ENCODE measurements around the gene ARAP2.
"Not testable (repeated sequence)": the region's sequence is repeated elsewhere in the genome, so short reads cannot be mapped to it uniquely, and the experiment has no call there.

Gene ARAP2

DNA sequence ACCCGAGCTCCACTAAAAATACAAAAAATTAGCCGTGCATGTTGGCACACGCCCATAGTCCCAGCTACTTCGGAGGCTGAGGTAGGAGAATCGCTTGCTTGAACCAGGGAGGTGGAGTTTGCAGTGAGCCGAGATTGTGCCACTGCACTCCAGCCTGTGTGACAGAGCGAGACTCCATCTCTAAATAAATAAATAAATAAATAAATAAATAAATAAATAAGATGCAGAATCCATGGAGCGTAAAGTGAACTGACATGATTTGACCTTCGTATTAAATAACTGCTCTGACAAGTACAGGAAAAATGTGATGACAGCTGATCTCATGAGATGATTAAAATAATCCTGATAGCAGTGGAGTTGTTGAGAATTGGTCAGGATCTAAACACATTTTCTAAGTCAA lies 62.0 kb downstream of the ARAP2 start:
- not testable (repeated sequence) for DNase-seq

DNA sequence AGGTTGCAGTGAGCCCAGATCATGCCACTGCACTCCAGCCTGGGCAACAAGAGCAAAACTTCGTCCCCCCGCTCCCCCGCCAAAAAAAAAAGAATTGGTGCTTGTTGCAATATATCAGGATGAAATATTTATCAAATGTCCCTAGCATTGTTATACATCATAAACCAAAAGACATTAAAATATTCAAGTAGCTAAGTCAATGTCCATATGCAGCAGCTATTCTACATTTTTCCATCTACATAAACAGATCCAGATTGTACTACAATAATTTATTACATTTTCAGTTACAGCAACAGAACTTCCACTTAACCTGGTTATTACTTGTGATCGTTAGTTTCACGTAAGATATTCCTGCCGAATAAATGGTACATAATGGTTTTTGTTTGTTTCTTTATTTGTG lies 64.1 kb downstream of the ARAP2 start:
- no peak for DNase-seq

DNA sequence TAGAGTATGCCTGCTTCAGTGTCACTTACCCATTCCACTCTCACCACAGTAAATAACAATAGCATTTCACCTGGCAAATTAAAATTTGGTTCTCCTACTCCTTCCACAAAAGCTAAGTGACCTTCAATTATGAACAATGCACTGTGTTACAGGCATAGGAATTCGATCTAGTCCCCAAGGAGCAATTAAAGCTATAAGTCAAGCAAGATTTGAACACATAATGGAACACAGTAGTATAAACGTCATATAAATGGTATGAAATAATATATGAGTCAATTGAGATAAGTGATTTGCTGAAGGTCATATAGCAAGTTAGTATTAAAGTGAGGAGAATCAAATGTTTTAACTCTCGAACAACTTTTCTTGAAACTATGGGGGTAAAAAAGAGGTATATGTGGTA lies 65.8 kb downstream of the ARAP2 start:
- DNase-seq, result no peak

DNA sequence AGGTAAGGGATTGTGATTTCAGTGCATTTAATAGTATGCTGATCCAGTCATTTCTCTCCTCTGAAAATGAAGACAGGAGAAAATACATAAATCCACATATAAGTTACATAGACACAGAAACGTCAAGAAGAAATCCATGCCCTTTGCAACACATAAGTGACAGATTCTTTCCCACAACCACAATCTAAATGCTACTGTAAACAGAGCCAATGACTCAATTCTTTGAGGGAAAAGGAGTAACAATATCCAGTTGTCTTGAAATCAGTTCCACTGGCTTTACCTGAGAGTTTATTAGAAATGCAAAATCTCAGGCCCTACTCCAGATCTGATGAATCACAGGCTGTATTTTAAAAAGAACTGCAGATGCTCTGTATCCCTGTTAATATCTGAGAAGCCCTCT lies 66.4 kb downstream of the ARAP2 start:
- DNase-seq, result no peak

DNA sequence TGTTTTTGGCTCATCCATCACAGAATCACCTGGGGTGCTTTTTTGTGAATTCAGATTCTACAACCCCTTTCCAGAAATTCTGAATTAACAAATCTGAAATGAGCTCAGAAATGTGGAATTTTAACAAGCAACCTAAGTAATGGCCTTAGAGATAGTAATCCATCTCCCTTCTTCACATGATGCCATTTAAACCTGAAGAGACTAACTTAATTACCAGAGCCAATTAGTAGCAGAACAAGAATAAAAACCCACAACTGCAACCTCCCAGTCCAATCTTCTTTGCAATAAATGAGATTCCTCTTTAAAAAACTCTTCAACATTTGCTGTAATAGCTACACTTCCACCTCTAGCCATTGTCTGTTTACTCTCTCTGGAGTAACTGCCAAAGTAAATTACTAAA lies 69.7 kb downstream of the ARAP2 start:
- DNase-seq, result no peak

DNA sequence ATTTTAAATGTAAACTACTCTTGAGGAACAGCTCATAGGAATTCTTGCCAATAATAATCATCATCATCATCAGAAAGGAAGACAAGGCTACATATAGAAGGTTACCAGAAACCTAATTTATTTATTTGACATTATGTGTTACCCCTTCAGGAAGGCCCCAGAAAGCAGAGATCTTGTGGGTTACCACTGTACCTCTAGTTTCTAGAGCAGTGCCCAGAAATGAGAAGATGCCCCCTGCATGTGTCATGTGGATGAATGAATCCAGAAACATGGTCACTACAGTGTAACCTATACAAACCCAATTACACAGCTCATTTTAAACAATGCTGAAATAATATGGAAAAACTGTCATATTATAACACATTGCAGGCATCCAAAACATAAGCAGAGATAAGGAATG lies 70.4 kb downstream of the ARAP2 start:
- DNase-seq, result no peak

DNA sequence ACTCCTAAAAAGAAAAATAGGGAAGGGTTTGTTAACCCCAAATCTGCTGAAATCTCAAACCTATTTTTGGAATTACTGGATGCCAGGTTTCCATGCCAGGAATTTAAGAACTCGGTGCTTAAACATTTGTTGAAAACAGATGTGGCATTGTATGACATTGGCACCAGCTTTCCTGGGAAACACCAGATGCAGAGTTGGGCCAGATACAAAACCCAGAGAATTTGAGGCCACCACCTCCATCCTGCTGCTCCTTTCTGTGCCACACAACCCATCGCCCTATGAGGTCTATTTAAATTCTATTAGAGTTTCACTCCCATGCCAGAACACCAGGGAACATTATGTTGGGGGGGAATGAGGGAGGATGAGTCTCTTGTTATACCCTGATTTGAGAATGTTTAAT lies 71.7 kb downstream of the ARAP2 start:
- DNase-seq, result no peak

DNA sequence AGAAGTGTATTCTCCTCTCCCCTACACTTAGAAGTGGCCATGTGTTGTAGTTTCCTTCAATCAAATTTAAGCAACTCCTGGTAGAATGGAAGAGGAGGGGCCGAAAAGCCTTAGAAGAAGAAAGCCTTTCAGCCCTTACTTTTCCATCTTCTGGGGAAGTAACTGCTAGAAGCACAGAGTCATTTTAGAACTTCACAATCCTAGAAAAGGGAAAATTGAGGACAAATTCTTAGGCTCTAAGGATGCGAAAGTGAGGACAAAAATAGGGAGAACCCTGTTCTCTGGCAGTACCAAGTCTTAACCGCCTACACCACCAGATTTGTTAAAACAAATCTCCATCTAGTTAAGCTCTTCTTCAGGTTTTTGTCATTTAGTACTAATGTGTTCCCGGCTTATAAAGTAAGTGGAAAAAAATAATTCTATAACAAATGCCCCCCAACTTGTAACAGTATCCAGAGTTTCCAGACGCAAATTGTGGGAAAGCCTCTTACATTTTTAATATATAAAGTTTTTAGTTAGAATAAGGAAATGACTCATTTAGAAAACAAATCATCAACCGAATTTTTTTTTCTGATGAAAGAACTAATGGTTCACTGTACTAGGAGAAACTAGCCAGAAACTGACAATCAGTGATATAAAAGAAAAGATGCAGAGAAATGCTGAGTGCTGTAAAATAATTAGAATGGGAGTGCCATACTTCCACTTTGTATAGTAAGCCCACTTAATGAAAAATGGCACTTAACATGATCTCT lies 76.0 kb downstream of the ARAP2 start:
- no peak for DNase-seq

DNA sequence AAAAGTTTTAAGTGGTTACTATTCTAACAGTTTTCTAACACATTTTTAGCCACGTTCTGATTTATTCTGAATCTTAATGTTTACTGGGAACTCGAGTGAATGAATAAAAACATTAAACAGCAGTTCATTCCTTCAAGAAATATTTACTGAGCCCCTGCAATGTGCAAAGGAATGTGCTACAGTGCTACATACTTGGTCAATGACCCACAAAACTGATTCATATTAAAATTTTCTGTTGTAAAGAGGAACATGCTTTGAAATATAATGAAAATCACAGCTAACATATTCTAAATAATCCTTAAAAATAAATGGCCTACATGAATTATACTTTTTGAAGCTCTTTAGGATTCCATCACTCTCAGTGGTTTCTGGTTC lies 78.7 kb downstream of the ARAP2 start:
- DNase-seq, result no peak

DNA sequence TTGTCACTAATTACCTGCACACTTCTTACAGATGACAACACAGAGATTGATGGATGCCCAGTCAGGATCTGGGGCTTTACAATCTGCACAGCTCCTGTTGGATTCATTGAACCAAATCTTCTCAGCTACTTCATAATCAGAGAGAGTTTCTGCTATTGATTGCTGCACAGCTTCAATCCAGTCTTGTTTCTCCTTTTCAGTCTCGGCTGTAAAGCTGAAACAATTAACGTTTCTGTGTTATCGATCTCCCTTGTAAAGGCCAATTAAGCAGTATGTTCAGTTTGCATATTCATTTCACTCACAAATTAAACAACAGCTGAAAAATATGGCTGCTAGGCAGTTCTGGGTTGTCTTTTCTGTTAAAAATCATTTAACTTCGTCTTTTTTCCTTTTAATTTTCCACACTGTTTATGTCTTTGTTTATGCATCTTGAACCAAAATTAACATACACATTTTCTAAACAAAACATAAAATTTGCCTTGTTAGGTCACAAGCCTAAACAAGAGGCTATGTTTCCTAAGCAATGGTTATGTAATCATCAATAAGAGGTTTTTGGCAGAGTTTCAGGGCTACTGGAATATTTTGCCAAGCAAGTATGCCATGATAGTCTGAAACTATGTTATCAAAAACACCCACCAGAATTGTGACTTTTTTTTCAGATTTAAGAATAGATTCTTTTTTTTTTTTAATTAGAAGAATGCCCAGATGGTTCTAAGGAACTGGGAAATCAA lies 79.2 kb downstream of the ARAP2 start:
- DNase-seq, result no peak

DNA sequence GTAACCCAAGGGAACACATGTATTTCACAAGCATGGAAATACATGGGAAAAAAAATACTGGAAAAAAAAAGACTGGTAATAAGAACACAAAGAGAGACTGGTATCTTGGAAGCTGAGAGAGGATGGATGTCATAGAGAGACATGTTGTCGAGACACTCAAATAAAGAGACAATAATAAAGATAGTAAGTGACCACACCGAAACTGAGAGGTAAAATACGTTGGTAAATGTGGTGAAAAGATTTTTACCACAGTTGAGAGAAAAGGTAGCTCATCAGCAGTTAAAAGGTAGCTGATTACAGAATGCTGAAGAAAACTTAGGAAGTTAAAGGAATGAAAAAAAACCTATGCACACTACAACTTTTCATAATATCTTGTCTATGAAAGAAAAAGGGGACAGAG lies 81.1 kb downstream of the ARAP2 start:
- no peak for DNase-seq

DNA sequence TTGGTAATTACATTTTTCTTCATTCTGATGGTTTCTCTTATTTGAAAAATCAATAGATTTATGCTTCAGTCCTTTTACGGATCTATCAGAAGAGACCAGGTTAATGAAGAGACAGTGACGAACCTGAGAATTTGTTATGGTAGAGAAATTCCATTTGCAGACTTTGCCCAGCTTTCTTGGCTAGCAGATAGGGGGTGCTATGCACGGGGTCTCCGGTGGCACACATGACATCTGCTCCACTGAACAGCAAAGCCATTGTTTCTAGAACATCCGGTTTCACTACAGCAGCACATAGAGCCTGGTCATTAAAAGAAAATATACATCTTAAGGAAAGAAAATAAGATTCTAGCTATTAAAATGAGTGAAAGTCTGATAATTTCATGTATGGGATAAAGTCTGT lies 85.1 kb downstream of the ARAP2 start:
- no peak for DNase-seq

DNA sequence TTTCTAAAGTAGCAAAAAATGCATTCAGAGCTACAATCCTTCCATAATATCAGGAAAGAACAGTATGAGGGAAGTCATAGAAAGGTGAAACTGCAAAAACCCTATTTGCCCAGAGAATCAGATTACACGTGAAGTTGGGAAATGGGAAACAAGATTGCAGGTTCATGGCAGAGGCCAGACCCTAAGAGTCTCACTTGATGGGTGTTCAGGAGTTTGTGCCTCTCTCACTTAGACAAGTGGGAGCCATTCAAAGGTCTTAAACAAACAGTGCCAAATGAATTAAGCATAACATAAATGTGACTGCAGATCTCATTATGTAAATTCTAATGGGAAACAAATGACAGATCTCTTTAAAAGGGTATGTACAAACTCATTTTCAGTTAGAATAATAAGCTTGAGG lies 91.6 kb downstream of the ARAP2 start:
- DNase-seq, result no peak

DNA sequence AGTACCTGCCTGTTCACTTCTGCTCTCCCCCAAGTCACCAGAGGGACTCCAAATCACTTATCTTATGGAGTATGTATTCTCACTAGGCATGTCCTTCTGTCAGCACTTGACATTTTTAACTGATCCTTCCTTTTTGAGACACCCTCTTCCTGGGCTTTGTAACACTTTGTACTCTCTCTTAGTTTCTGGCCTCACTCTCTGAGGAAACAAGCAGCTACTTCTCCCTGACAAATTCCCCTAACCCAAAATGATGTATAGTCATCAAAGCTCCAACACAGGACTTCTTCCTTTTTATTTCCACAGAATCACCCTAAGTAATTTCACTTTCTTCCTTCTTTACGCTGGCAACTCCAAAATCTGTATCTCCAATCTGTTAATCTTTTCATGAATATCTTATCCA lies 101.8 kb downstream of the ARAP2 start:
- no peak for DNase-seq

DNA sequence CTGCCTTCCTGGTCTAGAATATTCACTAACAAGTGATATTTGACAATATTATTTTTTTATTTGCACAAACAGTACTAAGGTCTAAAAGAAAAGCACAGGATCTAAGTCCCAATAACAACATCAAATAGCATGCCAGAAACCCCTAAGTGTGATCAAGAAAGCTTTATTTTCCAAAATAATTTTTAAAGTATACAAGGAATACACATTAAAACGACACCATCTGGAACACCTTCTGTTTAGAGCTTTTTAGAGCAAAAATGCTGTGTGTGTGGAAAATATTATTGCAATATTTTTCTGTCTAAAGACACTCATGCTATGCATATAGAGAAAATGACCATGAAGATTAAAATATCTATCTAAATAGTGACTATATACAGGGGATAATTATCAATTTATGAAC lies 103.1 kb downstream of the ARAP2 start:
- no peak for DNase-seq

DNA sequence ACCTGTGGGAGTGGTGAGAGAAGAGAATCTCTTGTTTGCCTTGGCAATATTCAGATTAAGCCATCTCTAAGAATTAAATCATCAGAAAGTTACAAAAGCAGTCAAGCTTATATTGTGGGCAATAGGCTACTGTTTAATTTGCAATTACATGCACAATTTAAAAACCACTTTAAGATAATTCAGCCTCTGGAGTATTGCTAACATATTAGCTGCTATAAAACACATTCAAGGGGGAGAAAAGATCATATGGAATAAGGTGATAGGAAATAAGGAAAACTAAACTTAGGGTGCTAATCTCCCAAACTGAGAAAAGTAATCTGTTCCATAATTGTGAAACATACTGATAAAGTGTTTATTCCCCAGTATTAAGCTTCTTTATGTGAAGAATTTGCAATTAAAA lies 103.9 kb downstream of the ARAP2 start:
- DNase-seq, result no peak

DNA sequence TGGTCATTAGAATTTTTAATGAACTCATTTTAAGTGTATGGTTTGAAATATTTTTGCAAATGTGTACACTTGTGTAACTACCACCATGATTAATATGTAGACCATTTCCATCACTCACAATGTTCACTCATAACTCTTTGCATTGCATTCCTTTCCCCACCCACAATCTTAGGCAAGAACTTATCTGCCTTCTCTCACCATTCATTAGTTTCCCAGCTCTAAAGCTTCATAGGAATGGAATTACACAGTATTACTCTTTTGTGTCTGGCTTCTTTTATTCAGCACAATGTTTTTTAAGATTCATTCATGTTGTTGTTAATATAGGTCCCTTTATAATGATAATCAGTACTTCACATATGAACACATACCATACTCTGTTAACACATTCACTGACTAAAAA lies 106.1 kb downstream of the ARAP2 start:
- no peak for DNase-seq

DNA sequence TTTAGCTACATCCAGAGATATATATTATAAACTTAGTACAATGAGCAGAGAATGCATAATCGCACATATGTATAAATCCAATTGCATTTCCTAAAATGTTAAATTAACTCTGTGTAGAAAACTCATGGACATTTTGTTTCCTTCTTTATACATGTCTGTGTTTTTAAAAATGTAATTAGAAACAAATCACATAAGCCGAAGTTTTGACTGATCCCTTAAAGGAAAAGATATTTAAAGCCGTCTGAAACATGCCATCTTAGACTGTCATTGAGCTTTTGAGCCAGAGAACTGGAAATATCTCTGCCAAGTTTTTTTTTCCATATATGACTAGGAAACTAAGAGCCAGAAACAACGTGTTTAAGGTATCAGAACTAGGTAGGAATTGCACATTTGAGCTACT lies 107.0 kb downstream of the ARAP2 start:
- DNase-seq, result no peak

DNA sequence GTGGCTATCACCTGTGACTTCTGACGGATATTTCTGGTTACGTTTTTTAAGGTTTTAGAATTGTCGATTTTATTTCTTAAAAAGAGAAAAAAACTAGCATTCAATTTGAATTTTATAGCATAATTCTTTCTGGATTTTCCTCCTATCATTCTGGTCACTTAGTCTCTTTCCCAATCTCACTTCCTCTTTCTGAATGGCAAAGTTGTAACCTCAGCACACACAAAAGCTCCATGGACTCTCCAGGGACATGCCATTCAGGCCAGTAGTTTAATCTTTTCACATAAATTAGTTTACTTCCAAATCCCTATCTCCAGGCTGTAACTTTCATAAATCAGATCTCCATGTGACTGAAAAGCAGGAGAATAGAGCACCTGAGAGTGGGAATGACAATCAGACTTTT lies 110.7 kb downstream of the ARAP2 start:
- no peak for DNase-seq

DNA sequence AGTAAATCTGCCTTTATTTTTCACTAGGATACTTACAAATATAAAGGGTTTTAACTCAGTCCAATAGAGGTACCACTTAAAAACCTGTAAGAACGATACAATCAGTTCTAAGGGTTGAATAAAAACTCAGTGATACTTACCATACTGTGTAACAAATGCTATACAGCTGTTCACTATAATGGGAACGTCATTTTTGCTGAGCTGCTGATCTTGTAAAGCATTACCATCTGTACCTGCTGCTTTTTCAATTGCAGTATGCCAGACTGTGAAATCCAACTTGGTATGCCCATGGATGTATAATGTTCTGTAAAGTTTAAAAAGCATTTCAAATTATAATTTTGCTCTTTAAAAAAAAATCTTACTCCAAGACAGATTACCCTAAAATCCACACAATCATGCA lies 111.2 kb downstream of the ARAP2 start:
- no peak for DNase-seq

DNA sequence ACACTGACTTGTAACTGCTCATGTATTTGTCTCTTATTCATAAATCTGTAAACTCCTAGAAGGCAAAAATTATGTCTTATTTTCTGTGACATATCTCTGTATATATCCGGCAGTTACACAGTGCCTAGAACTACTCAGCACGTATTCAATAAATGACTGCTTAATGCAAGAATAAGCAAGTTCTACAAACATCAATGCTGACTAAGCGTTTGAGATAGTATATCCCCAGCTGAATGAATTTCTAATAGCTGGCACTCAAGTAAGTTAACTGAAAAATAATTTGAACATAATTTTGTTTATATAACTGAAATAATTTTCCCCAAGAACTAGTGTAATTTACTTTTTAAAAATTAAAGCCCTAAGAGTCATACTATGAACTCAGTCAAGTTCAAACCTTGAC lies 113.7 kb downstream of the ARAP2 start:
- no peak for DNase-seq

DNA sequence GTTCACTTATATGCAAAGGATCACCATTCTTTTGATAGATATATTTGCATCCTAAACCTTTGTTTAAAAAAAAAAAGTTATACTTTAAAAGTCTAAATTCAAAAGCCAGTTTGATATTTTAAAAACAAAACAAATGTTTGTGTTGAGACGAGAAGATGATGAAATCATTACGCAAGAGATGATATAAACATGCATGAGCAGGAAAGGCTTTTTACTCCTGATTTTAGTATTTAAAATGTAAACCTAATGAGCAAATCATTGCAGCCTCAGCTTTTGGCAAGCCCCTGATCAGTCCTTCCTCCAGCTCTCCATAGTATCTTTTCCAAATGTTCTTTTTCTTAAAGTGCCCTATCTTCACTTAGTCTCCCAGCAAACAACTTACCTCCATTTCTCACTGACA lies 115.6 kb downstream of the ARAP2 start:
- DNase-seq, result no peak

DNA sequence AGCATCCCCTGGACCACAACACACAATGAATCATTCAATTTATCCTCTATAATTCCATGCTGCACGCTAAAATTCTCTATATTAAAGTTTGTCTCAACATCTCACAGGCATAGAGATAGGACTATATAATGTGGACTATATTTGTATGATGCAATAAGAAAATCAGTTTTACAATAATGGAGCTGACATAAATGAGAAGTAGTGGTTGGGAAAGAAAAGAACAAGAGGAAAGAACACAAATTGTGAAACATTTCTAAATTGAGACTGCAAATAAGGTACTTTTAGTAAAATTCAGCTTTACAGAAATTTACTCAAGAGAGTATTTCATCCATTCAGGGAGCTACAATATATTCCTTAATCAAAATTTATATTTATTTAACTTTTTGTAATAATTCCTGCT lies 120.4 kb downstream of the ARAP2 start:
- no peak for DNase-seq

DNA sequence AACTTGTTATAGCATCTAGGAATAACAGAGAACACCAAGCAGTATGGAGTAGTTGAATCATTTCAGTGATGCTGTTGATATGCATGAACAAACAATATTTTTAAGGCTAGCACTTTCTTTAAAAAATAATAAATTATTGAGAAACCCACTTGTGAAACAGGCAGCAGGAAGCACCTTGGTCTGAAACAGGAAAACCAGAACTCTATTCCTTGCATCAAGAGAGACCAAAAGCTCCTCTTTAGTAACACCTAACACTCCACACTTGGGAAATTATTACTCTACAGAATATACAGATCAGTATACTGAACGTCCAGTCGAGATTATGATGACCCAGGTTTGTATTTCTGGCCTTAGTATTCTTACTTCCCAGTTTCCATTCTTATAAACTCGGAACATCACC lies 129.0 kb downstream of the ARAP2 start:
- no peak for DNase-seq

DNA sequence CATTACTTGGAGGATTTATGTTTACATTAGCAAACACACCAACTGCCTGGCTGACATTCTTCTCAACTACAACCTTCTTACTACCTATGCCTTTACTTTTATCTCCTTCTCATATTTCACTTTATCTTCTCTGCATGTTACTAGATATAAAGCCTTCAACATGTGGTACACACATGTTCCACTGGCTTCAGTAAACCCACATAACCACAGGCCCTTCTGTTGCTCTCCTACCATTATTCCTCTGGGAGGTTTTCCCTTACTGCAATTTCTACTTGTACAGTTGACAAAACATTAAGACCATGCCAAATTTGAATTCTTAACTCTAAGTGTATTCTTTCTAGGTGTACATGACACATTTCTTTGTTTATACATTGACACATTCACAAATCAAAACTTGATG lies 133.1 kb downstream of the ARAP2 start:
- no peak for DNase-seq

All from right hindlimb (tissue), 1 donor.